Endometrial microvascular endothelial cells (primary cell): ENCODE data around the gene DNAJB8. TPM values are rescaled to one million over a fixed set of nuclear protein-coding genes. Genes with fewer than 3 reads are reported as not detected.

Source experiments
- in situ Hi-C: cut with HindIII; loops from 2 replicates; pipeline ENCODE4 v1.10.0; 2017; ENCODE audit warnings: low sequenced_read_pairs, low pct_unique_long_range_greater_than_20kb; ENCODE audit errors: inconsistent ontology term
- total RNA-seq: library from RNA; depleted of rRNA; stranded (reverse); fragments of >200 nt; gene quantifications from one replicate; pipeline ENCODE4 v1.2.3, GENCODE V29; 2015; ENCODE audit errors: inconsistent ontology term

The DNAJB8 gene
- total RNA-seq, 1 donor from 2014 or later = not detected

GRCh38 chr3:128486205-128486628 is 19.5 kb upstream of the DNAJB8 start:
- in situ Hi-C loops = no loop called here

- in situ Hi-C loops = no loop called here
These were observed 18.9 kb upstream of the DNAJB8 start for GRCh38 chr3:128485282-128486204.

- in situ Hi-C loops = no loop called here
These were observed 18.0 kb upstream of the DNAJB8 start for GRCh38 chr3:128484404-128485281.

- in situ Hi-C loops = no loop called here
These were observed 17.1 kb upstream of the DNAJB8 start for GRCh38 chr3:128483657-128484403.

DNA sequence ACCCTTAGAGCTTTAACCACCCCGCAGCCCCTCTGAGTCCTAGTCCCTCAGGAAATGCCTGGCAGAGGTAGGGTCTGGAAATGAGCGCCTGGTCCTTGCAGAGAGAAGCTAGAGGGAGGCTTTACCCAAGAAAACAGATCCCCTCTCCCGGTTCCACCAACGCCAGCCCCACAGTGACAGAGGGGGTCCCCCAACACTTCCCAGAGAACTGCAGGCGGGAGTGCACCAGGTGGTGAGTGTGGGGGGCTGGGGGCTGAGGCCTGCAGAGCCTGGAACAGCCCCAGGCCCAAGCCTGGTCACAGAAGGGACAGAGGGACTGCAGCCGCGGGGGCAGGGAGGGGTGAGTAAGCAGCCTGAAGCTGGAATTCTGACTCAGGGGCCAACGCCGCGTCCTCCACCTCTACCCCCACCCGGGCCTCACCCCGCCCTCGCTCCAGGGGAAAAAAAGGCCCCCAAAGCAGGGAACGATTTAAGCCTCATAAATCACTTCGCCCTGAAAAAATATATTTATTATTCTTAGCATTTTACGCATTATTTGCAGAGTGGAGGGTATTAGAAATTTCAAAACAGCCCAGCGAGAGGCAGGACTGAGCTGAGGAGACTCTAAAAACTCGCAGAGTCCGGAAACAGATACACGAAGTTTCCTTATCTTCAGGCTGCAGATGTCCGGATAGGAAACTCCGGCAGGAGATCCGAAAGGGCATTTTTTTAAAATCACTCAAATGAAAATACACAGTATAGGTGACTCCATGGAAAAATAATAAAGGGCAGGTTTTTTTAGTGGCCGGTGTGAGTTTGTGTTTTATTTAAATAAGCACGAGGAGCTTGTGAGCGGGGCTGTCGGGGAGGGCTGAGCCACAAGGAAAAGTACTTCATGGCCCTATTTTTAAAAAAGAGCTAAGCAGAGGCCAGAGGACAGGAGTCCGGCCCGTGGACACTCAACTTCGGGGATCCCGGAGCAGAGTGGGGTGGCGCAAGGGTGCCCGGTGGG is 16.3 kb upstream of the DNAJB8 start:
- in situ Hi-C loops = no loop called here

GRCh38 chr3:128482175-128482574 is 15.5 kb upstream of the DNAJB8 start:
- in situ Hi-C loops = no loop called here

- in situ Hi-C loops = no loop called here
These were observed 14.8 kb upstream of the DNAJB8 start for GRCh38 chr3:128481438-128481942.

GRCh38 chr3:128480717-128481437 is 14.2 kb upstream of the DNAJB8 start:
- in situ Hi-C loops = no loop called here

GRCh38 chr3:128480278-128480677 is 13.6 kb upstream of the DNAJB8 start:
- in situ Hi-C loops = no loop called here

DNA sequence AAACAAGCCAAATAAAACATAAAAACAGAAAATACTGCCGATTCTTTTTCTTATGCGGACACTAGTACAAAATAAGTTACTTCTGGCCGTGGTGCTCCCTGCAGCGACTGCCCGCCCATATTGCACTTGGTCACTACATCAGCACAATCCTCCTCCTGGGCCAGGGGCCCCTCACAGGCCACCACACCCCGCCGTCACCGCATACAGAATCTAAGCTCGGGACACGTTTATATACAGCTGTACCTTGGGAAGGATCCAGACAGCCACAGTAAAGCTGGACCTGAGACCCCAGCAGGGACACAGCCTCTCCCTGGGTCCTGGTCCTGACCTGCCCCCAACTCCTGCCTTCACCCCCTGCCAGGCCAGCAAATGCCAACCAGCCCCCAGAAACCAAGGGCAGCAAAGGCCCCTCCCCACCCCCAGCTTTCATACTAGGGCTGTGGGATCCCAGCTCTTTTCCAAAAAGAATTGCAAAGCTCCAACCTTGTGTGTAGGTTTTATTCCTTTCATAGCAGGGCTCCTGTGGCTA is 12.9 kb upstream of the DNAJB8 start:
- in situ Hi-C loops = no loop called here

GRCh38 chr3:128478576-128479506 is 12.2 kb upstream of the DNAJB8 start:
- in situ Hi-C loops = no loop called here

GRCh38 chr3:128476659-128477058 is 10.0 kb upstream of the DNAJB8 start:
- in situ Hi-C loops = no loop called here

DNA sequence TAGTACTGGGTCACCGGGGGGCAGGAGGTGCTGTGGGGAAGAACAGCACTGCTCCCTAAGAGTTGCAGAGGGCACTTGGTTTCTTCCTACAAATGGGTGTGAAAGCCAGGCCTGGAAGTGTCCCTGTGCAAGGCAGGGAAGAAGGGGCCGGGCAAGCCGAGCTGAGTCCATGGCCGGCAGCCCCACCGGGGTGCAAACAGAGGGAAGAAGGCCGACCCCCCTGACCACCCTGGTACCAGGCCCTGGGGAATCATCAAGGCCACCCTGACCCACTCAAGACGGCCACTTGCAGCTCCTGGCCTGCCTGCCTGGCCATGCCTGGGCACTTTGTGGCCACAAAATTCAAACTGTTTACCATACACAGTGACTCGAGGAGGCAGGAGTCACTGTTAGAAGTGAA is 8.7 kb upstream of the DNAJB8 start:
- in situ Hi-C loops = no loop called here

- in situ Hi-C loops = no loop called here
These were observed 7.0 kb upstream of the DNAJB8 start for GRCh38 chr3:128473737-128474136.

GRCh38 chr3:128473180-128473519 is 6.5 kb upstream of the DNAJB8 start:
- in situ Hi-C loops = no loop called here
